CD14-positive monocyte (primary cell): ENCODE data around the gene FAM20C. TPM values are rescaled to one million over a fixed set of nuclear protein-coding genes. Genes with fewer than 3 reads are reported as not detected.

Experiments
- DNase-seq, 3 donors: peaks; one replicate each; pipeline ENCODE4 v3.0.0-alpha.2; 2011 to 2022
- H2AFZ ChIP-seq: 2 replicates; pipeline ENCODE4 v1.6.0; 2012; ENCODE audit warnings: mild to moderate bottlenecking, low read depth, low read length, inconsistent platforms; ENCODE audit not compliant: insufficient read depth, poor library complexity, severe bottlenecking
- H3K27ac ChIP-seq, 2 donors: 1 replicate in 1 of 2; 2 replicates in 1 of 2; pipeline ENCODE4 v1.5.1; 2012 to 2013; ENCODE audit warnings: low read length in 2 of 2, control low read depth in 1 of 2, inconsistent platforms in 1 of 2, low read depth in 1 of 2, mild to moderate bottlenecking in 1 of 2
- H3K27me3 ChIP-seq, 2 donors: one replicate each; pipeline versions ENCODE4 v1.6.0 to v1.6.1; 2011 to 2013; ENCODE audit warnings: low read length in 2 of 2; ENCODE audit not compliant: control insufficient read depth in 2 of 2, insufficient read depth in 2 of 2
- H3K36me3 ChIP-seq, 2 donors: replicated peaks in 1 of 2; 1 replicate in 1 of 2; 2 replicates in 1 of 2; pipeline versions ENCODE4 v1.5.1 to v1.6.1; 2012 to 2013; ENCODE audit warnings: low read length in 2 of 2, control low read depth in 1 of 2, inconsistent platforms in 1 of 2, mild to moderate bottlenecking in 1 of 2; ENCODE audit not compliant: insufficient read depth in 2 of 2, control insufficient read depth in 1 of 2
- H3K4me1 ChIP-seq, 2 donors: 1 replicate in 1 of 2; 2 replicates in 1 of 2; pipeline versions ENCODE4 v1.5.1 to v1.6.1; 2012 to 2013; ENCODE audit warnings: low read length in 2 of 2, control low read depth in 1 of 2, inconsistent platforms in 1 of 2, mild to moderate bottlenecking in 1 of 2, moderate library complexity in 1 of 2; ENCODE audit not compliant: insufficient read depth in 2 of 2, control insufficient read depth in 1 of 2
- H3K4me2 ChIP-seq: replicated peaks from 2 replicates; pipeline ENCODE3; 2012; ENCODE audit warnings: low read length, moderate library complexity, mild to moderate bottlenecking; ENCODE audit not compliant: poor library complexity, severe bottlenecking; ENCODE audit errors: extremely low read depth
- H3K4me3 ChIP-seq, 3 experiments: fragments of 200-600 bp in 1 of 3; sonication (generic) in 1 of 3; replicated peaks in 1 of 3; 1 replicate in 2 of 3; 2 replicates in 1 of 3; pipeline ENCODE4 v1.5.1; 2011 to 2013; ENCODE audit warnings: low read length in 3 of 3, mild to moderate bottlenecking in 3 of 3, control low read depth in 2 of 3, low read depth in 2 of 3, inconsistent platforms in 1 of 3, moderate library complexity in 1 of 3
- H3K79me2 ChIP-seq: 2 replicates; pipeline ENCODE4 v1.6.0; 2012; ENCODE audit warnings: mild to moderate bottlenecking, control low read depth, inconsistent platforms, low read length, moderate library complexity; ENCODE audit not compliant: insufficient read depth
- H3K9ac ChIP-seq: 2 replicates; pipeline ENCODE4 v1.6.0; 2017; ENCODE audit warnings: low read length, mild to moderate bottlenecking; ENCODE audit not compliant: insufficient read depth, poor library complexity, severe bottlenecking
- H3K9me3 ChIP-seq, 2 donors: replicated peaks in 1 of 2; 1 replicate in 1 of 2; 2 replicates in 1 of 2; pipeline versions ENCODE4 v1.5.1 to v1.6.1; 2012 to 2013; ENCODE audit warnings: low read length in 2 of 2, control low read depth in 1 of 2; ENCODE audit not compliant: control insufficient read depth in 1 of 2, insufficient read depth in 1 of 2
- H4K20me1 ChIP-seq: 2 replicates; pipeline ENCODE4 v1.6.0; 2012; ENCODE audit warnings: mild to moderate bottlenecking, low read length, control low read depth, moderate library complexity; ENCODE audit not compliant: insufficient read depth
- H3K27ac Mint-ChIP-seq, 7 donors: one replicate each; pipeline ENCODE4 v1.8.0; 2020; ENCODE audit warnings: mild to moderate bottlenecking in 7 of 7, mixed read lengths in 7 of 7, moderate library complexity in 6 of 7, inconsistent platforms in 2 of 7
- H3K27me3 Mint-ChIP-seq, 3 donors: one replicate each; pipeline ENCODE4 v1.8.0; 2021 to 2022; ENCODE audit warnings: low read depth in 3 of 3, mild to moderate bottlenecking in 3 of 3, mixed read lengths in 3 of 3, moderate library complexity in 3 of 3, inconsistent platforms in 1 of 3
- H3K36me3 Mint-ChIP-seq, 2 donors: one replicate each; pipeline ENCODE4 v1.8.0; 2020; ENCODE audit warnings: mixed read lengths in 2 of 2, inconsistent platforms in 1 of 2, mild to moderate bottlenecking in 1 of 2
- H3K4me1 Mint-ChIP-seq: one replicate; pipeline ENCODE4 v1.8.0; 2020; ENCODE audit warnings: mild to moderate bottlenecking, mixed read lengths
- H3K4me3 Mint-ChIP-seq, 2 donors: one replicate each; pipeline ENCODE4 v1.8.0; 2020; ENCODE audit warnings: mild to moderate bottlenecking in 2 of 2, mixed read lengths in 2 of 2, moderate library complexity in 1 of 2
- H3K9me3 Mint-ChIP-seq, 7 donors: one replicate each; pipeline ENCODE4 v1.8.0; 2020 to 2022; ENCODE audit warnings: mixed read lengths in 7 of 7, mild to moderate bottlenecking in 6 of 7, moderate library complexity in 6 of 7, inconsistent platforms in 2 of 7
- CTCF ChIP-seq: fragments of 200-600 bp; IDR thresholded peaks from one replicate; pipeline ENCODE4 v1.8.0; 2022; ENCODE audit warnings: antibody characterized with exemption, mild to moderate bottlenecking
- WGBS: methylation state at CpG from one replicate; pipeline ENCODE4 v1.1.5; 2013; ENCODE audit warnings: missing lambda C conversion rate; ENCODE audit not compliant: insufficient coverage; 5-methylcytosine and 5-hydroxymethylcytosine counted together
- intact Hi-C, 2 donors: fragments of 100-400 bp; cut with micrococcal nuclease; formaldehyde crosslinking; loops; one replicate each; pipeline versions ENCODE4 v1.15.0 to v1.15.1; 2023
- polyA plus RNA-seq, 3 donors: library from polyadenylated mRNA; depleted of rRNA in 1 of 3; unstranded in 2 of 3; stranded (reverse) in 1 of 3; fragments of 300-500 nt in 2 of 3; fragments of >200 nt in 1 of 3; fragmentation: Illumina TruSeq in 2 of 3; gene quantifications; 1 replicate in 2 of 3; 2 replicates in 1 of 3; pipeline ENCODE4 v1.2.3, GENCODE V29; 2012 to 2021

Gene FAM20C
- polyA plus RNA-seq, 3 donors = 1.2 to 32.2 (median 1.5) TPM

DNA sequence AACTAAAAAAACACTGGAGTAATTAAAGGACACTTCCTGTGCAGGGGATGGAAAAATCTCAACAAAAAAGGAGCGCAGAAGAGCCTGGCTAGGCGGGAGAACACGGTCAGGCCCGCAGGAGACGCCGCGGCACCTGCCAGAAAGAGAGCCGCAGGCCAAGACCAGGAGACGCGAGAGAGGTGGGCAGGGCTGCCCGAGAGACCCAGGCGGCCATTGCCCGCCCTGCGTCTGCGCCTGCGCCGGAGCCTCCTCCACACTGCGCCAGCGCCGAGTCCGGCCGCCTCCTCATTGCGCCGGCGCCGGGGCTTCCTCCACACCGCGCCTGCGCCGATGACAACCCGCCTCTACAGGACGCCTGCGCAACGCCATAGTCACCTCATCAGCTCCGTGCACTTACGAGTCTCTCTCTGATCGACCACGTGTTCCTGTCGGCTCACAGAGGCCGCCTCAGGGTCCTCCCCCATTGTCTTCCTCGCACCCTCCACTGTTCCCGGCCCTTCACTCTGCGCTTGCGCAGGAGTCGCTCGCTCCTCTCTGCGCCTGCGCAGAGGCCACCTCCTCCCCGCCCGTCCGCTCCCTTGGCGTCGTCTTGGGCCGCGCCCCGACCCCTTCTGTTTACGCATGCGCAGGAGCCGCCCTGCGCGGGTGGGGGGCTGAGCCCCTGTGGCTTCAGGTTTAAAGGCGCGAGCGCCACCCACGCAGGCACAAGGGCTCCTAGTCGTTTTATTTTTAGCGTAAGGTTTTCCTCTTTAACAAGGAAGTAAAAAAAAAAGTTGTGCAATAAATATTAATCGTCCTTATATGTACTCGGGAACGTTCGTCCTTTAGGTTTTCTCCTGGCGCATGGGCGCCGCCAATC, 43.2 kb upstream of the FAM20C start:
- no peaks in the 10 kb centered on the region for H3K27me3 ChIP-seq
- H3K27ac ChIP-seq = peak overlapping the region; percentile 94 to 96
- intact Hi-C loops = no loop called here
- H3K4me1 Mint-ChIP-seq = peaks cover 43% of the 10 kb centered on the region
- no peak for TF ChIP-seq CTCF
- H3K36me3 ChIP-seq = peaks cover 9 to 10% of the 10 kb centered on the region in 2 donors
- H3K9me3 ChIP-seq = no peaks in the 10 kb centered on the region
- H3K4me3 Mint-ChIP-seq = peak overlapping the region; percentile 80 to 94
- DNase-seq = peak; percentile 99 to 100 (median 100)
- H3K27ac Mint-ChIP-seq = peak overlapping the region; percentile 97 to 100 (median 98)
- no peaks in the 10 kb centered on the region for H3K27me3 Mint-ChIP-seq
- peaks cover 41 to 45% of the 10 kb centered on the region in 2 donors for H3K4me1 ChIP-seq
- H3K4me2 ChIP-seq = peak overlapping the region; percentile 95
- no peaks in the 10 kb centered on the region for H3K9me3 Mint-ChIP-seq
- peaks cover 26 to 30% of the 10 kb centered on the region in 2 donors for H3K36me3 Mint-ChIP-seq
- peaks cover 35% of the 10 kb centered on the region for H3K79me2 ChIP-seq
- H3K9ac ChIP-seq = peak overlapping the region; percentile 85
- peak overlapping the region; percentile 74 for H2AFZ ChIP-seq
- 0% methylated on average over 70 of the region's 74 CpGs for WGBS
- no peaks in the 10 kb centered on the region for H4K20me1 ChIP-seq
- H3K4me3 ChIP-seq = peak overlapping the region; percentile 37 to 82 (median 50)

- intact Hi-C loops = loop anchor here (1.0 to 5.0 kb wide), 2 partner anchors 35 to 42 kb away; partner anchors contain the start of gene FAM20C (in 2 of the 2)
Measured at GRCh38 chr7:149791-150636, 42.4 kb upstream of the FAM20C start.

More at GRCh38 chr7:149791-150636, 42.4 kb upstream of the FAM20C start:
- H3K4me3 Mint-ChIP-seq = peak overlapping the region; percentile 80 to 89
- Histone ChIP-seq H3K9ac (peak overlapping the region; percentile 85), H2AFZ (peak overlapping the region; percentile 66), H3K79me2 (peaks cover 35% of the 10 kb centered on the region), H3K9me3 (no peaks in the 10 kb centered on the region), H4K20me1 (no peaks in the 10 kb centered on the region), H3K27ac (peak overlapping the region; percentile 94 to 96), H3K27me3 (no peaks in the 10 kb centered on the region), H3K4me1 (peaks cover 32 to 37% of the 10 kb centered on the region in 2 donors), H3K4me3 (peak overlapping the region; percentile 36 to 82 (median 50)), H3K36me3 (peaks cover 13 to 19% of the 10 kb centered on the region in 2 donors), H3K4me2 (peak overlapping the region; percentile 95)
- H3K36me3 Mint-ChIP-seq = peaks cover 31 to 32% of the 10 kb centered on the region in 2 donors
- WGBS = 15% methylated on average over 40 of the region's 41 CpGs
- H3K27ac Mint-ChIP-seq = peak overlapping the region; percentile 97 to 100 (median 98)
- no peak for TF ChIP-seq CTCF
- no peaks in the 10 kb centered on the region for H3K27me3 Mint-ChIP-seq
- DNase-seq = peak; percentile 50 to 84 (median 74)
- H3K9me3 Mint-ChIP-seq = no peaks in the 10 kb centered on the region
- H3K4me1 Mint-ChIP-seq = peaks cover 36% of the 10 kb centered on the region
